HEK293T (cell line): ENCODE results near the gene CAPZA2.

Source experiments
- ARNT ChIP-seq: fragments of 450-650 bp; IDR thresholded peaks from 2 replicates; pipeline ENCODE4 v1.6.1; 2017; ENCODE audit warnings: mild to moderate bottlenecking
- BHLHE40 ChIP-seq: fragments of 450-650 bp; IDR thresholded peaks from 2 replicates; pipeline ENCODE4 v1.6.1; 2016; ENCODE audit warnings: mild to moderate bottlenecking, moderate library complexity, borderline replicate concordance
- CTBP1 ChIP-seq: fragments of 450-650 bp; IDR thresholded peaks from 2 replicates; pipeline ENCODE4 v1.6.1; 2016; ENCODE audit warnings: borderline replicate concordance
- FOXA1 ChIP-seq: fragments of 450-650 bp; IDR thresholded peaks from 2 replicates; pipeline ENCODE4 v1.6.1; 2016; ENCODE audit warnings: mild to moderate bottlenecking
- FOXK2 ChIP-seq: fragments of 450-650 bp; IDR thresholded peaks from 2 replicates; pipeline ENCODE4 v1.6.1; 2016; ENCODE audit warnings: mild to moderate bottlenecking
- HDGF ChIP-seq: fragments of 450-650 bp; IDR thresholded peaks from 2 replicates; pipeline ENCODE4 v1.6.1; 2017; ENCODE audit warnings: antibody characterized with exemption, borderline replicate concordance
- SP1 ChIP-seq: fragments of 450-650 bp; IDR thresholded peaks from 2 replicates; pipeline ENCODE4 v1.6.1; 2017
- SUZ12 ChIP-seq: fragments of 450-650 bp; IDR thresholded peaks from 2 replicates; pipeline ENCODE4 v1.6.1; 2016; ENCODE audit warnings: mild to moderate bottlenecking
- TARDBP ChIP-seq: fragments of 450-650 bp; IDR thresholded peaks from 2 replicates; pipeline ENCODE4 v1.6.1; 2016
- ZNF384 ChIP-seq: fragments of 450-650 bp; IDR thresholded peaks from 2 replicates; pipeline ENCODE4 v1.6.1; 2016

GRCh38 chr7:116843378-116843777 is 19.0 kb upstream of the CAPZA2 start:
- TF ChIP-seq FOXK2 = no peak
- TF ChIP-seq ARNT = no peak
- no peak for TF ChIP-seq BHLHE40
- TF ChIP-seq FOXA1 = no peak
- no peak for TF ChIP-seq HDGF
- no peak for TF ChIP-seq SUZ12
- no peak for TF ChIP-seq TARDBP
- TF ChIP-seq SP1 = no peak
- no peak for TF ChIP-seq ZNF384
- no peak for TF ChIP-seq CTBP1
